Progenitor cell of endocrine pancreas (in vitro differentiated cells): ENCODE results near the gene ITIH3. TPM values are rescaled to one million over a fixed set of nuclear protein-coding genes. Genes with fewer than 3 reads are reported as not detected.

Experiments used
- DNase-seq: peaks from one replicate; pipeline ENCODE4 v3.0.0; 2021; ENCODE audit warnings: low spot score; ENCODE audit not compliant: unreplicated experiment
- H3K27ac Mint-ChIP-seq: 2 replicates; pipeline ENCODE4 v1.8.0; 2021; ENCODE audit warnings: mild to moderate bottlenecking, moderate library complexity, mixed read lengths
- H3K27me3 Mint-ChIP-seq: 2 replicates; pipeline ENCODE4 v1.8.0; 2021; ENCODE audit warnings: mixed read lengths
- H3K36me3 Mint-ChIP-seq: 2 replicates; pipeline ENCODE4 v1.8.0; 2022; ENCODE audit warnings: mixed read lengths; ENCODE audit not compliant: insufficient read depth
- H3K4me1 Mint-ChIP-seq: 2 replicates; pipeline ENCODE4 v1.8.0; 2021; ENCODE audit warnings: low read depth, mixed read lengths
- H3K4me3 Mint-ChIP-seq: 2 replicates; pipeline ENCODE4 v1.8.0; 2021; ENCODE audit warnings: low read depth, mild to moderate bottlenecking, moderate library complexity, mixed read lengths
- H3K9me3 Mint-ChIP-seq: 2 replicates; pipeline ENCODE4 v1.8.0; 2021; ENCODE audit warnings: low read depth, mixed read lengths
- CTCF ChIP-seq: fragments of 200-600 bp; sonication (generic); IDR thresholded peaks from one replicate; pipeline ENCODE4 v1.5.0; 2021; ENCODE audit warnings: antibody characterized with exemption, mild to moderate bottlenecking; ENCODE audit not compliant: unreplicated experiment
- total RNA-seq: library from RNA; stranded (reverse); gene quantifications from 2 replicates; pipeline ENCODE4 v1.2.1, GENCODE V29; 2021

ITIH3 gene
- total RNA-seq, 1 donor from 2014 or later, result 1.2 TPM

GRCh38 chr3:52787246-52787645 is 7.3 kb upstream of the ITIH3 start:
- no peak for DNase-seq
- peaks cover 4% of the 10 kb centered on the region for H3K4me1 Mint-ChIP-seq
- H3K27me3 Mint-ChIP-seq, result peaks cover 14% of the 10 kb centered on the region
- no peak for TF ChIP-seq CTCF
- no peaks in the 10 kb centered on the region for H3K36me3 Mint-ChIP-seq
- H3K4me3 Mint-ChIP-seq, result no peak overlapping the region
- no peak overlapping the region for H3K27ac Mint-ChIP-seq
- no peaks in the 10 kb centered on the region for H3K9me3 Mint-ChIP-seq

DNA sequence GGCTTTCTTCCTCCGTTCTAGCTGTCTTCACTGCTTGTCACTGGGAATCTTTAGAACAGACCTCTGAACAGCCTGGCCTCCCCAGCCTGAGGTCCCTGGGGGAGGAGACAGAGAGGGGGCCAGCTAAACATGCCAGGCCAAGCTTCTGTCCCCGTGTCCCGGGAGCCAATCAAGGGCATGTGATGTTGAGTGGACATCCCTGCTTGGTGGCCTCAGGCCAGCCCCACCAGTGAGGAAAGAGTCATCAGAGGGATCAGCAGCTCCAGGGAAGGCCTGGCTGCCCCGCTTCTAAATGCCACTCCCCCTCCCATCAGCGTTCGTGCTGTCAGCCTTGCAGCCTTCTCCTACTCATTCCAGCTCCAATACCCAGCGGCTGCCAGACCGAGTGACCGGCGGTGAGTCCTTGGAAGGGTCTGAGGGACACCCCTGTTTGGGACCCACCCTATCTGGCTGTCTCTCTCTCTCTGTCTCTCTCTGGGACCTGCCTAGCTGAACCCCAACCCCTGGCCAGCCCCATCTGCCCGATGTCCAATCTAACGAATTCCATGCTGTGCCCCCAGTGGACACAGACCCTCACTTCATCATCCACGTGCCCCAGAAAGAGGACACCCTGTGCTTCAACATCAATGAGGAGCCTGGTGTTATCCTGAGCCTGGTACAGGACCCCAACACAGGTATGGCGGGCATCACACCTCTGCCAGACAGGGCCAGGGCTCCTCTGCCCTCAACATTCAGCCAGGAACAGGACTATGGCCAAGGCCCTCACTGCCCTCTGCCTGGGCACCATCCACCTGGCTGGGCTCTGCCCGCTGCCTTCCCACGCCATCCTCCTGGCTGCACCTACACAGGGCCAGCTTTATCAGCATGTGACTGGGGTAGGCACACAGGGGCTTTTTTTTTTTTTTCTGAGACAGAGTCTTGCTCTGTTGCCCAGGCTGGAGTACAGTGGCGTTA is 6.6 kb upstream of the ITIH3 start:
- Mint-ChIP-seq H3K9me3 (no peaks in the 10 kb centered on the region), H3K27ac (no peak overlapping the region), H3K4me1 (peaks cover 7% of the 10 kb centered on the region), H3K27me3 (peaks cover 8% of the 10 kb centered on the region), H3K36me3 (no peaks in the 10 kb centered on the region), H3K4me3 (no peak overlapping the region)
- TF ChIP-seq CTCF, result peak; percentile 10
- no peak for DNase-seq

GRCh38 chr3:52788890-52789745 is 5.5 kb upstream of the ITIH3 start:
- peaks cover 3% of the 10 kb centered on the region for H3K27me3 Mint-ChIP-seq
- no peak for DNase-seq
- H3K27ac Mint-ChIP-seq, result no peak overlapping the region
- H3K36me3 Mint-ChIP-seq, result no peaks in the 10 kb centered on the region
- peaks cover 7% of the 10 kb centered on the region for H3K4me1 Mint-ChIP-seq
- no peak overlapping the region for H3K4me3 Mint-ChIP-seq
- no peaks in the 10 kb centered on the region for H3K9me3 Mint-ChIP-seq
- no peak for TF ChIP-seq CTCF

GRCh38 chr3:52789746-52790040 is 4.9 kb upstream of the ITIH3 start:
- no peak overlapping the region for H3K27ac Mint-ChIP-seq
- peaks cover 3% of the 10 kb centered on the region for H3K27me3 Mint-ChIP-seq
- peaks cover 10% of the 10 kb centered on the region for H3K4me1 Mint-ChIP-seq
- no peak overlapping the region for H3K4me3 Mint-ChIP-seq
- no peak for TF ChIP-seq CTCF
- H3K36me3 Mint-ChIP-seq, result no peaks in the 10 kb centered on the region
- no peaks in the 10 kb centered on the region for H3K9me3 Mint-ChIP-seq
- DNase-seq, result no peak

DNA sequence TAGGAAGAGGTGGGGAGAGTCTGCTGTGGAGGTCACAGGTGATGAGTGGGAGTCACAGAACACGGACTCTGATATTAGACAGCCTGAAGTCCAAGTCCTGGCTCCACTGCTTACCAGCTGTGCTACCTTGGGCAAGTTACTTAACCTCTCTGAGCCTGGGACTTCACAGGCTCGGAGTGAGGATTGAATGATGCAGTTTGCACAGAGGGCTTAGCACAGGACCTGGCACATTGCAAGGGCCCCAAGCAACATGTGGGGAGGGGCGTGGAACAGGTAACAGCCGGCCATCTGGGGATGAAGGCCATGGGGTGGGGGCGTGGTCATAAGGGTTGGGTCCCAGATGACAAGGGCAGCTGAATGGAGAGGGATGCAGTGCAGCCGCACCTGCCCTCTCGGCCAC is 4.3 kb upstream of the ITIH3 start:
- TF ChIP-seq CTCF, result no peak
- Mint-ChIP-seq H3K4me3 (no peak overlapping the region), H3K9me3 (no peaks in the 10 kb centered on the region), H3K27ac (no peak overlapping the region), H3K27me3 (peaks cover 3% of the 10 kb centered on the region), H3K4me1 (peaks cover 10% of the 10 kb centered on the region), H3K36me3 (no peaks in the 10 kb centered on the region)
- no peak for DNase-seq
